Mesendoderm (in vitro differentiated cells): ENCODE data around the gene GRIP1.
A peak's percentile ranks its signal among the peaks of the same experiment; 100 is the strongest.
"Not testable (repeated sequence)": the region's sequence is repeated elsewhere in the genome, so short reads cannot be mapped to it uniquely, and the experiment has no call there.

Source experiments
- DNase-seq: peaks from one replicate; pipeline ENCODE4 v3.0.0; 2013
- H2AK5ac ChIP-seq: 2 replicates; pipeline ENCODE4 v1.6.1; 2013; ENCODE audit warnings: low read length, inconsistent platforms
- H2BK120ac ChIP-seq: 2 replicates; pipeline ENCODE4 v1.6.1; 2013; ENCODE audit warnings: low read depth, mild to moderate bottlenecking, low read length, moderate library complexity, mixed read lengths
- H2BK15ac ChIP-seq: replicated peaks from 2 replicates; pipeline ENCODE4 v1.6.1; 2013; ENCODE audit warnings: low read depth, mild to moderate bottlenecking, moderate library complexity
- H2BK5ac ChIP-seq: 2 replicates; pipeline ENCODE4 v1.6.1; 2013; ENCODE audit warnings: low read length, inconsistent platforms
- H3K18ac ChIP-seq: 2 replicates; pipeline ENCODE4 v1.6.1; 2013; ENCODE audit warnings: mild to moderate bottlenecking, low read length, mixed read lengths
- H3K23ac ChIP-seq: one replicate; pipeline ENCODE4 v1.6.1; 2013; ENCODE audit warnings: low read length
- H3K27ac ChIP-seq: 2 replicates; pipeline ENCODE4 v1.5.1; 2013; ENCODE audit warnings: low read depth, mild to moderate bottlenecking, inconsistent platforms, low read length, moderate library complexity
- H3K27me3 ChIP-seq: 2 replicates; pipeline ENCODE4 v1.6.1; 2013; ENCODE audit warnings: low read length, control low read depth, mild to moderate bottlenecking, inconsistent platforms; ENCODE audit not compliant: insufficient read depth, poor library complexity
- H3K36me3 ChIP-seq: 2 replicates; pipeline ENCODE4 v1.6.1; 2013; ENCODE audit warnings: low read length, inconsistent platforms; ENCODE audit not compliant: control insufficient read depth, insufficient read depth
- H3K4ac ChIP-seq: one replicate; pipeline ENCODE4 v1.6.1; 2013; ENCODE audit warnings: low read depth, mild to moderate bottlenecking, low read length, moderate library complexity
- H3K4me1 ChIP-seq: 2 replicates; pipeline ENCODE4 v1.6.1; 2013; ENCODE audit warnings: low read depth, low read length, inconsistent platforms; ENCODE audit not compliant: control insufficient read depth
- H3K4me2 ChIP-seq: 2 replicates; pipeline ENCODE4 v1.6.1; 2013; ENCODE audit warnings: low read length
- H3K4me3 ChIP-seq: 2 replicates; pipeline ENCODE4 v1.5.1; 2013; ENCODE audit warnings: mild to moderate bottlenecking, low read length
- H3K56ac ChIP-seq: one replicate; pipeline ENCODE4 v1.6.1; 2013; ENCODE audit warnings: low read length
- H3K79me1 ChIP-seq: 2 replicates; pipeline ENCODE4 v1.6.1; 2013; ENCODE audit warnings: low read length, inconsistent platforms
- H3K79me2 ChIP-seq: 2 replicates; pipeline ENCODE4 v1.6.1; 2013; ENCODE audit warnings: mild to moderate bottlenecking, low read length; ENCODE audit not compliant: control insufficient read depth, insufficient read depth
- H3K9ac ChIP-seq: 2 replicates; pipeline ENCODE4 v1.6.1; 2013; ENCODE audit warnings: low read length, inconsistent platforms
- H4K5ac ChIP-seq: one replicate; pipeline ENCODE4 v1.6.1; 2013; ENCODE audit warnings: low read length
- H4K8ac ChIP-seq: one replicate; pipeline ENCODE4 v1.6.1; 2013; ENCODE audit warnings: low read depth, mild to moderate bottlenecking, control low read depth, low read length, moderate library complexity
- WGBS: extraction: QIAGEN DNeasy Blood & Tissue Kit; methylation state at CpG from one replicate; pipeline ENCODE4 v1.1.7; 2013; ENCODE audit warnings: low lambda C conversion rate, missing lambda C conversion rate; ENCODE audit not compliant: insufficient coverage; ENCODE audit errors: extremely low coverage; 5-methylcytosine and 5-hydroxymethylcytosine counted together

GRIP1 gene

DNA sequence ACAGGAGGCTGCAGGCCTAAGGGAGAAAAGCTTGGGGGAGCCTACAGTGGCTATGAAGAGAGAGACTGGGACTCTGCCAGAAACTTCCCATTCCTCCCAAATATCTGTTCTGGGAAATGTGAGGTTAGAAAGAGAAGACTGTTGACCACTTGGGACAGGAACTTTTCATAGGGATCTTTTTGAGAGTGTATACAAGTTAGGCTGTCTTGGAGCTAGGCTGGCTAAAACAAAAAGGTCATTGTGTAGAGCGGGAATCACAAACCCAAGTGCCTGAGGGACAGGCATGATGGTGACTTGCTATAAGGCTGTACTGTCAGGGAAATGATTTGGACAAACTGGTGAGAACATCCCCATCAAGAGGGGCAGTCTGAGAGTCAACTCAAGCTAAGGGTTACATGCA is 175.1 kb downstream of the GRIP1 start:
- Histone ChIP-seq H3K36me3 (no peaks in the 10 kb centered on the region), H3K79me1 (no peaks in the 10 kb centered on the region), H3K23ac (no peak overlapping the region), H3K18ac (peak overlapping the region; percentile 78), H2BK5ac (peak overlapping the region; percentile 27), H3K4me1 (peaks cover 16% of the 10 kb centered on the region), H2BK120ac (no peak overlapping the region), H3K27me3 (no peaks in the 10 kb centered on the region), H2AK5ac (peak overlapping the region; percentile 57), H3K4me2 (no peak overlapping the region), H3K4me3 (no peak overlapping the region), H3K4ac (peak overlapping the region; percentile 55), H3K56ac (no peak overlapping the region), H3K9ac (no peak overlapping the region), H3K27ac (no peak overlapping the region), H2BK15ac (no peak overlapping the region), H3K79me2 (no peaks in the 10 kb centered on the region), H4K8ac (no peak overlapping the region), H4K5ac (no peak overlapping the region)
- no CpG with 5 or more reads among the region's 1 CpG for WGBS
- no peak for DNase-seq

- H3K36me3 ChIP-seq: no peaks in the 10 kb centered on the region
- H2AK5ac ChIP-seq: no peak overlapping the region
- H4K8ac ChIP-seq: no peak overlapping the region
- peak overlapping the region; percentile 39 for H3K56ac ChIP-seq
- H3K9ac ChIP-seq: no peak overlapping the region
- H3K18ac ChIP-seq: no peak overlapping the region
- no peak overlapping the region for H3K4me2 ChIP-seq
- no peaks in the 10 kb centered on the region for H3K79me1 ChIP-seq
- DNase-seq: peak; percentile 76
- H4K5ac ChIP-seq: no peak overlapping the region
- H3K27ac ChIP-seq: no peak overlapping the region
- no peaks in the 10 kb centered on the region for H3K27me3 ChIP-seq
- H3K23ac ChIP-seq: no peak overlapping the region
- H3K79me2 ChIP-seq: no peaks in the 10 kb centered on the region
- no peak overlapping the region for H3K4ac ChIP-seq
- H2BK120ac ChIP-seq: no peak overlapping the region
- no peak overlapping the region for H2BK15ac ChIP-seq
- WGBS: no CpG with 5 or more reads among the region's 5 CpGs
- H3K4me3 ChIP-seq: no peak overlapping the region
- peaks cover 19% of the 10 kb centered on the region for H3K4me1 ChIP-seq
- peak overlapping the region; percentile 65 for H2BK5ac ChIP-seq
These were observed 176.0 kb downstream of the GRIP1 start for GRCh38 chr12:66502911-66503310.

DNA sequence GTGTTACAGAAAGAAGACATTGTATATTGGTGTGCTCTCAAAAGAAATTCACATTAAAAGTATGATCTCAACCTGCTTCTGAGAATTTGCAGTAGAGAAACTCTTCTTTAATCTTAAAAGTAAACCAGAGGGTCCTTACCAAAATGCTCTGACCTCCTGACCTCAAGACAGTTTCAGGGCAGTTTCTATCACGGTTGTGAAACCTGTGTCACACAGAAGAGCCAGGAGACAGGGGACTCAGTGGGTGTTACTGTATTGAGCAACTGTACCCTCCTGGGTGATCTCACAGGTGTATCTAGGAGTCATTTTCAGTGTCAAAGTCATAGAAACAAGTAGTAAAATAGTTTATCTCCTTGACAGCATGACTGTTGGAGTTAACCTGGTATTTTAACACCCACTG is 178.0 kb downstream of the GRIP1 start:
- peak overlapping the region; percentile 9 for H2BK5ac ChIP-seq
- H2AK5ac ChIP-seq: no peak overlapping the region
- H3K18ac ChIP-seq: peak overlapping the region; percentile 9
- H3K36me3 ChIP-seq: no peaks in the 10 kb centered on the region
- peak overlapping the region; percentile 55 for H3K4ac ChIP-seq
- H4K8ac ChIP-seq: no peak overlapping the region
- no peak overlapping the region for H3K4me3 ChIP-seq
- peaks cover 28% of the 10 kb centered on the region for H3K4me1 ChIP-seq
- peak overlapping the region; percentile 12 for H2BK15ac ChIP-seq
- H3K4me2 ChIP-seq: no peak overlapping the region
- no peak overlapping the region for H3K27ac ChIP-seq
- no peak overlapping the region for H4K5ac ChIP-seq
- H3K79me1 ChIP-seq: no peaks in the 10 kb centered on the region
- peak overlapping the region; percentile 73 for H2BK120ac ChIP-seq
- WGBS: no CpG with 5 or more reads among the region's 1 CpG
- H3K56ac ChIP-seq: no peak overlapping the region
- no peak for DNase-seq
- H3K27me3 ChIP-seq: no peaks in the 10 kb centered on the region
- no peak overlapping the region for H3K23ac ChIP-seq
- H3K79me2 ChIP-seq: no peaks in the 10 kb centered on the region
- no peak overlapping the region for H3K9ac ChIP-seq

DNA sequence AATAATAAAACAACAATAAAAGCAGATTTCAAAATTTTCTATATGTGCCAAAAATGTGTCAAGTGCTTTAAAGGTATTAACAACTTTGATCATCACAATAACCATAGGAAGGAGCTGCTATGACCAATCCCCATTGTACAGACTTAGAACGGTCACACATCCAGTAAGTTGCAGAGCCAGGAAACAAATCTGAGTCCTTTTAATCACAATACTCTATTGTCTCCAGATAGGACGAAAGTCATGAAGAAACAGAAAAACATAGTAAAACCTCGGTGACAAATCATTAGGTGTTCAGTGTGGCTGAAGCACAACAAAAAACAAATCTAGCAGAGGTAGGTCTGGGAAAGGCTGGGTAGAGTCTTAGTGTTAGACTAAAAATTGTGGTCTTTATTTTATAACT is 178.8 kb downstream of the GRIP1 start:
- peak overlapping the region; percentile 51 for H2BK5ac ChIP-seq
- H2BK15ac ChIP-seq: no peak overlapping the region
- no peak overlapping the region for H2AK5ac ChIP-seq
- DNase-seq: no peak
- no peak overlapping the region for H3K18ac ChIP-seq
- H3K79me2 ChIP-seq: no peaks in the 10 kb centered on the region
- H3K4ac ChIP-seq: no peak overlapping the region
- no peaks in the 10 kb centered on the region for H3K36me3 ChIP-seq
- H3K9ac ChIP-seq: no peak overlapping the region
- no peak overlapping the region for H3K23ac ChIP-seq
- H4K5ac ChIP-seq: no peak overlapping the region
- H3K56ac ChIP-seq: peak overlapping the region; percentile 31
- H3K27me3 ChIP-seq: no peaks in the 10 kb centered on the region
- no peak overlapping the region for H3K4me2 ChIP-seq
- H3K4me3 ChIP-seq: no peak overlapping the region
- H3K79me1 ChIP-seq: no peaks in the 10 kb centered on the region
- WGBS: no CpG with 5 or more reads among the region's 3 CpGs
- H2BK120ac ChIP-seq: peak overlapping the region; percentile 67
- H4K8ac ChIP-seq: no peak overlapping the region
- H3K4me1 ChIP-seq: peaks cover 28% of the 10 kb centered on the region
- H3K27ac ChIP-seq: peak overlapping the region; percentile 36

DNA sequence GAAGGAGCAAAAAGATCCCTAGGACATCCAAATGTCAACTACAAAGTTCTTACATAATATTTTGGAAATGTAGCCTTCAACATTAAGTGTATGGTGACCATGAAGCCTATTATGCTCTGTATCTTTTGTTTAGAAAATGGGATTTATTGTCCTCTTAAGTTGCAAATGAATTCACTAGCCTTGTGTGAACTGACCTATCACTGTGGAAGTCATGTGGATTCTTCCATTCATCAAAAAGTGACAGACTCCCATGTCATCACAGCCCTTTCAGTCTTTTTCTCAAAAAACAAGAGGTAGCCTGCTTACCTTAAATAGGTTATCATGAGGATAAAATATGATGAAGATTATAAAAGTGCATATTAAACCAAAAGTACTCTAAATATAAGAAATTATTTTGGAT is 179.9 kb downstream of the GRIP1 start:
- Histone ChIP-seq H3K4me2 (no peak overlapping the region), H4K8ac (no peak overlapping the region), H3K4me1 (peaks cover 28% of the 10 kb centered on the region), H3K79me2 (no peaks in the 10 kb centered on the region), H3K36me3 (no peaks in the 10 kb centered on the region), H3K23ac (no peak overlapping the region), H2BK15ac (no peak overlapping the region), H3K79me1 (no peaks in the 10 kb centered on the region), H3K9ac (no peak overlapping the region), H3K4ac (no peak overlapping the region), H3K18ac (no peak overlapping the region), H3K27ac (no peak overlapping the region), H3K4me3 (no peak overlapping the region), H2BK120ac (no peak overlapping the region), H3K56ac (no peak overlapping the region), H4K5ac (no peak overlapping the region), H2BK5ac (no peak overlapping the region), H2AK5ac (no peak overlapping the region), H3K27me3 (no peaks in the 10 kb centered on the region)
- peak; percentile 60 for DNase-seq

GRCh38 chr12:66498059-66498458 is 180.8 kb downstream of the GRIP1 start:
- peak overlapping the region; percentile 56 for H3K56ac ChIP-seq
- not testable (repeated sequence) for H4K5ac ChIP-seq

More at GRCh38 chr12:66498059-66498458, 180.8 kb downstream of the GRIP1 start:
- Histone ChIP-seq H2BK5ac (peak overlapping the region; percentile 64), H3K4ac (peak overlapping the region; percentile 36), H3K4me1 (peaks cover 23% of the 10 kb centered on the region), H2BK120ac (peak overlapping the region; percentile 98), H3K18ac (peak overlapping the region; percentile 95), H3K27ac (peak overlapping the region; percentile 63)
- not testable (repeated sequence) for H3K36me3 ChIP-seq, H2AK5ac ChIP-seq, H3K4me2 ChIP-seq, H4K8ac ChIP-seq, H3K9ac ChIP-seq, H3K79me1 ChIP-seq, H3K4me3 ChIP-seq, H2BK15ac ChIP-seq, H3K79me2 ChIP-seq, DNase-seq, H3K23ac ChIP-seq, H3K27me3 ChIP-seq
- no CpG with 5 or more reads among the region's 6 CpGs for WGBS
